RWPE2 (cell line): ENCODE measurements around the gene TRIM58.
A peak's percentile ranks its signal among the peaks of the same experiment; 100 is the strongest.

Experiments used
- ATAC-seq: fragments of 200-7000 bp; cut with Tn5 transposase; 3 replicates; pipeline ENCODE4 v1.9.1; 2021; ENCODE audit warnings: low read depth
- DNase-seq: peaks from one replicate; pipeline ENCODE4 v3.0.0-alpha.2; 2020; ENCODE audit warnings: low spot score
- H3K27ac ChIP-seq: fragments of 450-650 bp; 2 replicates; pipeline ENCODE4 v1.5.1; 2017; ENCODE audit warnings: mild to moderate bottlenecking; ENCODE audit not compliant: poor library complexity, severe bottlenecking
- H3K27me3 ChIP-seq: fragments of 250-450 bp; sonication (Bioruptor Pico); 2 replicates; pipeline ENCODE4 v1.5.1; 2021; ENCODE audit warnings: mild to moderate bottlenecking, moderate library complexity; ENCODE audit not compliant: insufficient read depth, poor library complexity, severe bottlenecking
- H3K36me3 ChIP-seq: fragments of 250-450 bp; sonication (Bioruptor Pico); 2 replicates; pipeline ENCODE4 v1.5.1; 2020; ENCODE audit warnings: low read depth, mild to moderate bottlenecking, moderate library complexity
- H3K4me1 ChIP-seq: fragments of 250-450 bp; sonication (Bioruptor Pico); 2 replicates; pipeline ENCODE4 v1.5.1; 2021; ENCODE audit warnings: mild to moderate bottlenecking, moderate library complexity; ENCODE audit not compliant: insufficient read depth, poor library complexity, severe bottlenecking
- H3K4me3 ChIP-seq: fragments of 250-450 bp; sonication (Bioruptor Pico); 2 replicates; pipeline ENCODE4 v1.5.1; 2021; ENCODE audit warnings: mild to moderate bottlenecking, moderate library complexity; ENCODE audit not compliant: severe bottlenecking
- H3K9me3 ChIP-seq: fragments of 250-450 bp; sonication (Bioruptor Pico); 2 replicates; pipeline ENCODE4 v1.5.1; 2021; ENCODE audit warnings: mild to moderate bottlenecking, moderate library complexity; ENCODE audit not compliant: severe bottlenecking
- TF ChIP-seq, protein P1 (sequence below): fragments of 450-650 bp; IDR thresholded peaks from one replicate; pipeline ENCODE4 v1.5.1; 2017; ENCODE audit warnings: mild to moderate bottlenecking, moderate library complexity; ENCODE audit not compliant: poor library complexity, severe bottlenecking

TRIM58 gene

DNA sequence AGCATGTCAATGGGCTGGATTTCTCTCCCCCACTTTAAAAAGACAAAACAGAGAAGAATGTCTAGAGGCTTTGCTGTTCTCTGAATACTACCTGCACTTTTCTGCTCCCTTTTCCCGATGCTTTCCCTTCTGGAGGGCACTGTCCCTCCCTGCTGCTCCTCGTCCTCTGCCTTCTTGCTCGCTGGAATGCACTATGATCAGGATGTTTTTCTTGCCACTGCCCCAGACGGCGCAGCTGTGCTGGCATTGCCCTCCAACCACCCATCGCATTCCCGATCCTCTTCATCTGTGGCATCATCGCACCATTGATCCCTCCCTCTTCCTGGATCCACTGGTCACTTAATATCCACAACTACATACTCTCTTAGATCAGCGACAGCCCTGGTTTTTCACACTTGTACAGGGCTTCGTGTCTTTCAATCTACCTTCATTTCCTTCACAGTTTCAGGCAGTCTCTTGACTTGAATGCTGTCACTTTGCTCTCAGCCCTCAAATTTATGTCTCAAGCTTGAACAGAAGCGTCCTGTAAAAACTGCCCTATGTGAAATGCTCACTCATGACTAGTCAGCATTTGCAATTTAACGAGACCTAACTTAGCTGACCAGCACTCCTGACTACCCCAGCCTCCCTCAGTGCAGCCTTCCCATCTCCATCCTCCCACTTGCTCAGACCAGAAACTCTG lies 11.8 kb upstream of the TRIM58 start:
- DNase-seq (no peak), ATAC-seq (no peak)
- Histone ChIP-seq H3K27me3 (no peaks in the 10 kb centered on the region), H3K9me3 (no peaks in the 10 kb centered on the region), H3K4me1 (no peaks in the 10 kb centered on the region), H3K4me3 (no peak overlapping the region), H3K27ac (no peak overlapping the region), H3K36me3 (no peaks in the 10 kb centered on the region)
- TF ChIP-seq, protein P1, sequence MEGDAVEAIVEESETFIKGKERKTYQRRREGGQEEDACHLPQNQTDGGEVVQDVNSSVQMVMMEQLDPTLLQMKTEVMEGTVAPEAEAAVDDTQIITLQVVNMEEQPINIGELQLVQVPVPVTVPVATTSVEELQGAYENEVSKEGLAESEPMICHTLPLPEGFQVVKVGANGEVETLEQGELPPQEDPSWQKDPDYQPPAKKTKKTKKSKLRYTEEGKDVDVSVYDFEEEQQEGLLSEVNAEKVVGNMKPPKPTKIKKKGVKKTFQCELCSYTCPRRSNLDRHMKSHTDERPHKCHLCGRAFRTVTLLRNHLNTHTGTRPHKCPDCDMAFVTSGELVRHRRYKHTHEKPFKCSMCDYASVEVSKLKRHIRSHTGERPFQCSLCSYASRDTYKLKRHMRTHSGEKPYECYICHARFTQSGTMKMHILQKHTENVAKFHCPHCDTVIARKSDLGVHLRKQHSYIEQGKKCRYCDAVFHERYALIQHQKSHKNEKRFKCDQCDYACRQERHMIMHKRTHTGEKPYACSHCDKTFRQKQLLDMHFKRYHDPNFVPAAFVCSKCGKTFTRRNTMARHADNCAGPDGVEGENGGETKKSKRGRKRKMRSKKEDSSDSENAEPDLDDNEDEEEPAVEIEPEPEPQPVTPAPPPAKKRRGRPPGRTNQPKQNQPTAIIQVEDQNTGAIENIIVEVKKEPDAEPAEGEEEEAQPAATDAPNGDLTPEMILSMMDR = no peak

DNA sequence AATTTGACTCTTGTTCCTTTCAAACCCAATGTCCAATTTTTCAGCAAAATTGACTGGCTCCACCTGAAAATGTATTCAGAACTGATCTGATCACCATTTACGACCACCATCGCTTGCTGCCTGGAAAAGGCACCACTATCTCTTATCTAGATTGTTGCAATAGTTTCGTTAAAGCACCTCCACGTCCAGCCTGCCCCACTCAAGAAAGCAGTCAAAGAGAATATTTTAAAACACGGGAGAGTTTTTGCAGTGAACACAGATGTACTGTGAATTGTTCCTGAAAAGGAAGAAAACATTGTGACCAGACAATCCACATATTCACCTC lies 11.3 kb upstream of the TRIM58 start:
- DNase-seq (no peak), ATAC-seq (no peak)
- no peaks in the 10 kb centered on the region for H3K36me3 ChIP-seq
- no peaks in the 10 kb centered on the region for H3K4me1 ChIP-seq
- TF ChIP-seq, protein P1 = no peak
- H3K27ac ChIP-seq = no peak overlapping the region
- H3K27me3 ChIP-seq = no peaks in the 10 kb centered on the region
- H3K9me3 ChIP-seq = no peaks in the 10 kb centered on the region
- H3K4me3 ChIP-seq = no peak overlapping the region

DNA sequence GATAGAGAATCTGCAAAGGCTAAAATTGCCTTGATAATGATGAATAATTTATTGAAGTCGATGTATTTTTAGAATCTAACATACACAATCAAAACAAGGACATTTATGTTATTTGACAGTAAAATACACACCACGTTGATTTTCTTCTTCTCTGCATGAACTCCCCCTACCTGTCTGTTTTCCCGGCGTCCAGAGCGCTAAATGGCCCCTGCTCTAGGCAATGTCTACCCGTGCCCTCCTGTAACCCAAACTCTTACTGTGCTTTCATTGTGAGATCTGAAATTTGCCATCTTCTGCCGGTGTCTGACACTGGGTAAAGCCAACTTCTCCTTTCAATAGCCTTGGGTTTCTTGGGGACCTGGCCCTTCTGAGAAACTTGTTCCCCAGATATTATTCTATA lies 8.6 kb upstream of the TRIM58 start:
- ATAC-seq = no peak
- H3K4me3 ChIP-seq = no peak overlapping the region
- DNase-seq = no peak
- TF ChIP-seq, protein P1 = no peak
- H3K9me3 ChIP-seq = no peaks in the 10 kb centered on the region
- H3K36me3 ChIP-seq = no peaks in the 10 kb centered on the region
- no peaks in the 10 kb centered on the region for H3K4me1 ChIP-seq
- no peaks in the 10 kb centered on the region for H3K27me3 ChIP-seq
- H3K27ac ChIP-seq = no peak overlapping the region

DNA sequence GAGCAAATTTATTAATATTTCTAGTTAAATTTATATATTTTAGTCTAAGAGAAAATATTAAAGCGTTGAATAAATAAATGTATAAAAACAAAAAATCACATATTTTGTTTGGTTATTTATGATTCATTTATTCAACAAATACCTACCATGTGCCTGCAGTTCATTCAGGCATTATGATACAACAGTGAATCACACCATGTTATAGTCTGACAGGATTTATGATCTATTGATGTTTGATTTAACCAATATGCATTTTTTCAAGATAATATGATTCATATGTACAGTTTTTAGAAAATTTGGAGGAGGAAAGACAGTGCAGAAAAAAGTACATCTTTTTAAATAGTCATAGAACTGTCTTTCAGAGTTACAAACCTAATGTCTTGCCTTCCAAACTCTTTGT lies 7.4 kb upstream of the TRIM58 start:
- Histone ChIP-seq H3K27me3 (no peaks in the 10 kb centered on the region), H3K36me3 (no peaks in the 10 kb centered on the region), H3K4me1 (no peaks in the 10 kb centered on the region), H3K9me3 (no peaks in the 10 kb centered on the region), H3K27ac (no peak overlapping the region), H3K4me3 (no peak overlapping the region)
- DNase-seq (no peak), ATAC-seq (peak; percentile 76; the same call in 2 of the 3 replicates)
- TF ChIP-seq, protein P1 = no peak

DNA sequence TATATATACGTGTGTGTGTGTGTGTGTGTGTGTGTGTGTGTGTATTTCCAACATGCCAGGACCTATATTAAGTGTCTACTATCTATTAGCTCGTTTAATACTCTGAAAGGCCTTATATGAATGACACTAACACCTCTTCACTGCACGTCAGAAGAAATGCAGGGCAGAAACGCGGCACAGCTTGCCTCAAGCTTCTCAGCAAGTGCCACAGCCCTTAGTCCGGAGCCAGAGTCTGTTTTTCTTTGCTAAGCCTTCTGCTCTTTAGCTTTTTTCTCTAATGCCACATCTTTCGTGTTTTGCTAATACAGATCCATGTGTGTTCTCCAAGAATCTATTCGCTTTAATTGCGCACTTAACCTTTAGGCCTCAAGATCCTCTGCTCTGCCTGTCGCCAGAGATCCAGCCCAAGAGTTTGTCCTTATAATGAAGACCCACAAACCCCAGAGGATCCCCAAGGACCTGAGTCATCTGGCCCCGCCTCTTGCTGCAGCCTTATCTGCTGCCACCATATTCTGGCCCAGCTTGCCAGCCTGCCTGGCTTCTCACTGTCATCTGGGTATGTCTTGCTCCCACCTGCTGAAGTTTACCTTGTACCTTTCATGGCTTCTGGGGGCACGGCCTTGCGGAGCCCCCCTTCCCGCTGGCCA lies 2.0 kb upstream of the TRIM58 start:
- H3K27me3 ChIP-seq = no peaks in the 10 kb centered on the region
- no peak overlapping the region for H3K4me3 ChIP-seq
- no peaks in the 10 kb centered on the region for H3K9me3 ChIP-seq

More for the DNA sequence above, 2.0 kb upstream of the TRIM58 start:
- ATAC-seq (no peak), DNase-seq (no peak)
- TF ChIP-seq, protein P1 = no peak
- H3K4me1 ChIP-seq = no peaks in the 10 kb centered on the region
- no peaks in the 10 kb centered on the region for H3K36me3 ChIP-seq
- H3K27ac ChIP-seq = no peak overlapping the region
